Endodermal cell (in vitro differentiated cells): ENCODE results near the gene SEMA5A. TPM values are rescaled to one million over a fixed set of nuclear protein-coding genes. Genes with fewer than 3 reads are reported as not detected.

Source experiments
- DNase-seq: peaks from one replicate; pipeline ENCODE4 v3.0.0-alpha.2; 2017
- H3K27ac ChIP-seq: 2 replicates; pipeline ENCODE4 v1.5.1; 2013; ENCODE audit warnings: mild to moderate bottlenecking, low read depth, low read length, moderate library complexity
- H3K27me3 ChIP-seq: 2 replicates; pipeline ENCODE4 v1.6.1; 2013; ENCODE audit warnings: mild to moderate bottlenecking, low read length, moderate library complexity; ENCODE audit not compliant: insufficient read depth, control insufficient read depth, poor library complexity, severe bottlenecking
- H3K36me3 ChIP-seq: 2 replicates; pipeline ENCODE4 v1.7.0; 2013; ENCODE audit warnings: mild to moderate bottlenecking, low read length, moderate library complexity; ENCODE audit not compliant: control insufficient read depth, insufficient read depth
- H3K4me1 ChIP-seq: one replicate; pipeline ENCODE4 v1.7.0; 2013; ENCODE audit warnings: low read length; ENCODE audit not compliant: control insufficient read depth, insufficient read depth
- H3K4me3 ChIP-seq: 2 replicates; pipeline ENCODE4 v1.5.1; 2013; ENCODE audit warnings: mild to moderate bottlenecking, low read length, moderate library complexity
- H3K9ac ChIP-seq: 2 replicates; pipeline ENCODE4 v1.6.1; 2013; ENCODE audit warnings: mild to moderate bottlenecking, low read length, moderate library complexity; ENCODE audit not compliant: poor library complexity, severe bottlenecking; ENCODE audit errors: extremely low read depth
- H3K9me3 ChIP-seq: 2 replicates; pipeline ENCODE4 v1.6.1; 2013; ENCODE audit warnings: mild to moderate bottlenecking, low read length, moderate library complexity; ENCODE audit not compliant: control insufficient read depth
- H3K27ac Mint-ChIP-seq: 2 replicates; pipeline ENCODE4 v1.8.0; 2020; ENCODE audit warnings: mixed read lengths
- H3K27me3 Mint-ChIP-seq: 2 replicates; pipeline ENCODE4 v1.8.0; 2021; ENCODE audit warnings: mild to moderate bottlenecking, mixed read lengths; ENCODE audit not compliant: insufficient read depth
- H3K36me3 Mint-ChIP-seq: 2 replicates; pipeline ENCODE4 v1.8.0; 2020; ENCODE audit warnings: low read depth, mixed read lengths
- H3K4me1 Mint-ChIP-seq: 2 replicates; pipeline ENCODE4 v1.8.0; 2020; ENCODE audit warnings: mixed read lengths
- H3K4me3 Mint-ChIP-seq: 2 replicates; pipeline ENCODE4 v1.8.0; 2020; ENCODE audit warnings: mild to moderate bottlenecking, moderate library complexity, mixed read lengths
- H3K9me3 Mint-ChIP-seq: 2 replicates; pipeline ENCODE4 v1.8.0; 2020; ENCODE audit warnings: mild to moderate bottlenecking, mixed read lengths
- CTCF ChIP-seq: fragments of 200-600 bp; sonication (generic); conservative IDR thresholded peaks from 2 replicates; pipeline ENCODE4 v1.5.0; 2021; ENCODE audit warnings: antibody characterized with exemption, mild to moderate bottlenecking
- WGBS, 2 experiments: methylation state at CpG; one replicate each; pipeline versions ENCODE4 v1.1.5 to v1.1.7; 2013; ENCODE audit warnings: missing lambda C conversion rate in 2 of 2, mixed read lengths in 1 of 2; ENCODE audit not compliant: insufficient coverage in 1 of 2, insufficient read length in 1 of 2; 5-methylcytosine and 5-hydroxymethylcytosine counted together
- total RNA-seq, 2 donors: library from RNA; stranded (reverse); fragmentation: NEBNext Ultra II Directional in 1 of 2; extraction: Animal tissue kit (Norgen Biotek cat#: 25700) in 1 of 2; gene quantifications; 2 replicates in 1 of 2; 3 replicates in 1 of 2; pipeline ENCODE4 v1.2.1, GENCODE V29; 2021

SEMA5A gene
- total RNA-seq, 2 donors from 2014 or later: 46.8 to 77.8 TPM

DNA sequence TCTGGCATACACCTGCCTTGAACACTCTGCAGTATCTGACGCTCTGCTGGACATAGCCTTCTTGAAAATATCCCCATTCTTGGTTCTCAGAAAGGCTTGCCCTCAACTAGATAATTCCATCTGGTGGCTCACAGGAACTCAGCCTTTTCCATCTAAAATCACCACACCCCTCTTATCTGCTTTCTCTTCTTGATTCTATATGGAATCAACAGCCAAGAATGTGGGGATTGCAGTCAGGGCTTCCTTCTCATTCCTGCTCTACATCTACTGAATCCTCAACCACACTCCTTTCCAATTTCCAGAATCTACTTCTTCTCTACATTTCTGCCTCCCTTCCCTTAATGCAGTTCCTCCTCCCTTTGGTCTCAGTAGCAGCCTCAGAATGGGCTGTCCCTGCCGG, 170.1 kb downstream of the SEMA5A start:
- H3K4me1 ChIP-seq: no peaks in the 10 kb centered on the region
- H3K27me3 ChIP-seq: no peaks in the 10 kb centered on the region
- Mint-ChIP-seq H3K36me3 (peaks cover 17% of the 10 kb centered on the region), H3K27me3 (no peaks in the 10 kb centered on the region), H3K9me3 (no peaks in the 10 kb centered on the region), H3K4me3 (no peak overlapping the region), H3K4me1 (no peaks in the 10 kb centered on the region), H3K27ac (no peak overlapping the region)
- WGBS, 2 experiments: 86 to 90% methylated on average over 2 of the region's 2 CpGs
- peaks cover 77% of the 10 kb centered on the region for H3K36me3 ChIP-seq
- H3K9ac ChIP-seq: no peak overlapping the region
- no peak for DNase-seq
- H3K4me3 ChIP-seq: no peak overlapping the region
- no peak overlapping the region for H3K27ac ChIP-seq
- TF ChIP-seq CTCF: no peak
- H3K9me3 ChIP-seq: no peaks in the 10 kb centered on the region

- Mint-ChIP-seq H3K4me1 (no peaks in the 10 kb centered on the region), H3K4me3 (no peak overlapping the region), H3K27ac (no peak overlapping the region), H3K9me3 (no peaks in the 10 kb centered on the region), H3K36me3 (peaks cover 24% of the 10 kb centered on the region), H3K27me3 (no peaks in the 10 kb centered on the region)
- H3K27me3 ChIP-seq: no peaks in the 10 kb centered on the region
- H3K27ac ChIP-seq: no peak overlapping the region
- DNase-seq: no peak
- H3K9ac ChIP-seq: no peak overlapping the region
- H3K4me1 ChIP-seq: no peaks in the 10 kb centered on the region
- peaks cover 77% of the 10 kb centered on the region for H3K36me3 ChIP-seq
- WGBS, 2 experiments: 93 to 100% methylated on average over 4 of the region's 4 CpGs
- H3K9me3 ChIP-seq: peaks cover 12% of the 10 kb centered on the region
- no peak overlapping the region for H3K4me3 ChIP-seq
- TF ChIP-seq CTCF: no peak
These were observed 171.8 kb downstream of the SEMA5A start for GRCh38 chr5:9374025-9374424.

GRCh38 chr5:9373571-9373970, 172.3 kb downstream of the SEMA5A start:
- TF ChIP-seq CTCF: no peak
- 75 to 88% methylated on average over 1 to 2 of the region's 2 CpGs for WGBS, 2 experiments
- no peaks in the 10 kb centered on the region for H3K27me3 Mint-ChIP-seq

More at GRCh38 chr5:9373571-9373970, 172.3 kb downstream of the SEMA5A start:
- H3K4me3 ChIP-seq: no peak overlapping the region
- no peak for DNase-seq
- no peaks in the 10 kb centered on the region for H3K27me3 ChIP-seq
- H3K4me1 ChIP-seq: no peaks in the 10 kb centered on the region
- no peak overlapping the region for H3K27ac ChIP-seq
- H3K9me3 ChIP-seq: peaks cover 17% of the 10 kb centered on the region
- H3K9ac ChIP-seq: no peak overlapping the region
- Mint-ChIP-seq H3K36me3 (peaks cover 19% of the 10 kb centered on the region), H3K4me1 (no peaks in the 10 kb centered on the region), H3K27ac (no peak overlapping the region), H3K9me3 (no peaks in the 10 kb centered on the region), H3K4me3 (no peak overlapping the region)
- peaks cover 77% of the 10 kb centered on the region for H3K36me3 ChIP-seq
